Measurements from ENCODE around the gene IFI27L2.

The IFI27L2 gene

GRCh38 chr14:94164685-94165431 lies 35.5 kb upstream of the IFI27L2 start:
- ChIA-PET CTCF (interaction anchor here (0.7 to 1.9 kb wide), 2 partner anchors 28 to 155 kb away, joined by 3 to 4 read pairs; no protein-coding TSS in a partner anchor), POLR2A (ENCODE audit: low non-redundant PET) (no interaction called here)
- no peak overlapping the region for H3K27ac ChIP-seq
- no peak for TF ChIP-seq CTCF (conservative IDR thresholded peaks at IDR 0.05; ENCODE audit: low read depth)
- DNase-seq (ENCODE audit: low spot score), result no peak

- POLR2A ChIA-PET (ENCODE audit: low non-redundant PET), result no interaction called here
- no peak for DNase-seq (ENCODE audit: low spot score)
- CTCF ChIA-PET, result no interaction called here
- no peak for TF ChIP-seq CTCF (conservative IDR thresholded peaks at IDR 0.05; ENCODE audit: low read depth)
- H3K27ac ChIP-seq, result no peak overlapping the region
Observed at GRCh38 chr14:94163796-94164195, 34.4 kb upstream of the IFI27L2 start.

- POLR2A ChIA-PET (ENCODE audit: low non-redundant PET), result no interaction called here
Observed at GRCh38 chr14:94162466-94162865, 33.1 kb upstream of the IFI27L2 start.

GRCh38 chr14:94161981-94162380 lies 32.6 kb upstream of the IFI27L2 start:
- H3K27ac ChIP-seq, result no peak overlapping the region
- no peak for DNase-seq (ENCODE audit: low spot score)
- no peak for TF ChIP-seq CTCF (conservative IDR thresholded peaks at IDR 0.05; ENCODE audit: low read depth)
- ChIA-PET POLR2A (ENCODE audit: low non-redundant PET) (no interaction called here), CTCF (interaction anchor here (0.6 to 1.3 kb wide), 3 partner anchors 14 to 95 kb away, joined by 3 to 4 read pairs (median 3); no protein-coding TSS in a partner anchor)

More at GRCh38 chr14:94162466-94162865, 33.1 kb upstream of the IFI27L2 start:
- CTCF ChIA-PET, result interaction anchor here (0.6 to 1.0 kb wide), 3 partner anchors 14 to 96 kb away, joined by 3 to 5 read pairs (median 3); no protein-coding TSS in a partner anchor
- DNase-seq (ENCODE audit: low spot score), result no peak
- no peak for TF ChIP-seq CTCF (conservative IDR thresholded peaks at IDR 0.05; ENCODE audit: low read depth)
- H3K27ac ChIP-seq, result no peak overlapping the region

GRCh38 chr14:94161058-94161457 lies 31.7 kb upstream of the IFI27L2 start:
- CTCF ChIA-PET, result interaction anchor here (1.3 kb wide), 1 partner anchor 24 kb away, joined by 4 read pairs; no protein-coding TSS in a partner anchor
- TF ChIP-seq CTCF (conservative IDR thresholded peaks at IDR 0.05; ENCODE audit: low read depth), result no peak
- no peak for DNase-seq (ENCODE audit: low spot score)
- no peak overlapping the region for H3K27ac ChIP-seq
- POLR2A ChIA-PET (ENCODE audit: low non-redundant PET), result no interaction called here

GRCh38 chr14:94158239-94158883 lies 29.0 kb upstream of the IFI27L2 start:
- CTCF ChIA-PET, result interaction anchor here (0.6 to 0.8 kb wide), 2 partner anchors 10 to 14 kb away, joined by 3 to 5 read pairs; no protein-coding TSS in a partner anchor
- no peak overlapping the region for H3K27ac ChIP-seq
- POLR2A ChIA-PET (ENCODE audit: low non-redundant PET), result no interaction called here
- DNase-seq (ENCODE audit: low spot score), result no peak
- no peak for TF ChIP-seq CTCF (conservative IDR thresholded peaks at IDR 0.05; ENCODE audit: low read depth)
